Naive thymus-derived CD8-positive, alpha-beta T cell (primary cell): ENCODE measurements around the gene KAZN. TPM values are rescaled to one million over a fixed set of nuclear protein-coding genes. Genes with fewer than 3 reads are reported as not detected.

ENCODE experiments used
- ATAC-seq, 2 donors: fragments of 150-1000 bp; cut with Tn5 transposase in 1 of 2; sonication (Bioruptor Pico), chemical (Tn5 transposase) in 1 of 2; 1 replicate in 1 of 2; 2 replicates in 1 of 2; pipeline ENCODE4 v1.10.0; 2021; ENCODE audit warnings: mild to moderate bottlenecking in 2 of 2, moderate library complexity in 2 of 2
- POLR2A ChIA-PET: fragments of 350-600 bp; sonication (Branson Sonifier 250); formaldehyde crosslinking; loops from one replicate; lab custom pipeline; 2021; ENCODE audit warnings: antibody characterized with exemption; lab: Charles Lee
- DNase-seq, 10 donors: peaks; one replicate each; pipeline versions ENCODE4 v3.0.0 to v3.0.0-alpha.2; 2020 to 2022
- H3K27ac Mint-ChIP-seq, 10 donors: one replicate each; pipeline ENCODE4 v1.8.0; 2020 to 2022; ENCODE audit warnings: mild to moderate bottlenecking in 10 of 10, mixed read lengths in 10 of 10, moderate library complexity in 4 of 10, inconsistent platforms in 1 of 10
- H3K27me3 Mint-ChIP-seq, 5 donors: one replicate each; pipeline ENCODE4 v1.8.0; 2021 to 2022; ENCODE audit warnings: mixed read lengths in 5 of 5
- H3K36me3 Mint-ChIP-seq, 3 donors: one replicate each; pipeline ENCODE4 v1.8.0; 2020 to 2022; ENCODE audit warnings: mixed read lengths in 3 of 3, mild to moderate bottlenecking in 2 of 3, inconsistent platforms in 1 of 3
- H3K4me1 Mint-ChIP-seq, 4 donors: one replicate each; pipeline ENCODE4 v1.8.0; 2021 to 2022; ENCODE audit warnings: mixed read lengths in 4 of 4
- H3K4me3 Mint-ChIP-seq, 10 donors: one replicate each; pipeline ENCODE4 v1.8.0; 2020 to 2022; ENCODE audit warnings: mild to moderate bottlenecking in 10 of 10, mixed read lengths in 10 of 10, moderate library complexity in 6 of 10, inconsistent platforms in 1 of 10
- H3K9me3 Mint-ChIP-seq, 9 donors: one replicate each; pipeline ENCODE4 v1.8.0; 2020 to 2022; ENCODE audit warnings: mixed read lengths in 9 of 9, mild to moderate bottlenecking in 3 of 9, inconsistent platforms in 1 of 9, moderate library complexity in 1 of 9
- polyA plus RNA-seq, 3 donors: library from polyadenylated mRNA; unstranded; fragments of 300-500 nt; fragmentation: Illumina TruSeq; gene quantifications; one replicate each; pipeline ENCODE4 v1.2.3, GENCODE V29; 2021
- total RNA-seq, 8 experiments: library from RNA in 2 of 8; stranded (reverse) in 2 of 8; gene quantifications; one replicate each; pipeline ENCODE4 v1.2.3 and lab custom pipeline; 2021 to 2026

KAZN gene
- total and polyA plus RNA-seq, 5 experiments from 2014 or later, result 0.02 to 0.63 (median 0.12) TPM; not detected in 1

- Mint-ChIP-seq H3K9me3 (no peaks in the 10 kb centered on the region), H3K4me1 (no peaks in the 10 kb centered on the region), H3K27ac (no peak overlapping the region), H3K36me3 (no peaks in the 10 kb centered on the region), H3K27me3 (peaks cover 0 to 9% (median 6%) of the 10 kb centered on the region in 5 donors), H3K4me3 (no peak overlapping the region)
- POLR2A ChIA-PET, result interaction anchor here (0.6 kb wide), 1 partner anchor 20 kb away, joined by 3 read pairs; no protein-coding TSS in a partner anchor
- DNase-seq (no peak), ATAC-seq (no peak)
These were observed 514.7 kb downstream of the KAZN start for GRCh38 chr1:15113146-15113545.

- no peak overlapping the region for H3K27ac Mint-ChIP-seq
- peaks cover 2 to 17% (median 9%) of the 10 kb centered on the region in 5 donors for H3K27me3 Mint-ChIP-seq
- DNase-seq, result no peak
- ATAC-seq, result no peak
- H3K4me1 Mint-ChIP-seq, result no peaks in the 10 kb centered on the region
- no peak overlapping the region for H3K4me3 Mint-ChIP-seq
- H3K9me3 Mint-ChIP-seq, result no peaks in the 10 kb centered on the region
- H3K36me3 Mint-ChIP-seq, result no peaks in the 10 kb centered on the region
- POLR2A ChIA-PET, result no interaction called here
These were observed 516.4 kb downstream of the KAZN start for GRCh38 chr1:15114884-15115283.

- Mint-ChIP-seq H3K27me3 (peaks cover 2 to 21% (median 9%) of the 10 kb centered on the region in 5 donors), H3K27ac (no peak overlapping the region), H3K36me3 (no peaks in the 10 kb centered on the region), H3K4me1 (no peaks in the 10 kb centered on the region), H3K9me3 (no peaks in the 10 kb centered on the region), H3K4me3 (no peak overlapping the region)
- DNase-seq (no peak), ATAC-seq (no peak)
- POLR2A ChIA-PET, result no interaction called here
These were observed 517.3 kb downstream of the KAZN start for GRCh38 chr1:15115542-15116330.

GRCh38 chr1:15116966-15117365, 518.5 kb downstream of the KAZN start:
- Mint-ChIP-seq H3K27ac (no peak overlapping the region), H3K4me3 (no peak overlapping the region), H3K27me3 (peaks cover 2 to 22% (median 9%) of the 10 kb centered on the region in 5 donors), H3K4me1 (no peaks in the 10 kb centered on the region), H3K9me3 (no peaks in the 10 kb centered on the region), H3K36me3 (no peaks in the 10 kb centered on the region)
- ATAC-seq, result no peak
- DNase-seq, result no peak
- POLR2A ChIA-PET, result no interaction called here

GRCh38 chr1:15117671-15118325, 519.3 kb downstream of the KAZN start:
- no peaks in the 10 kb centered on the region for H3K4me1 Mint-ChIP-seq
- ATAC-seq (no peak), DNase-seq (no peak)
- H3K4me3 Mint-ChIP-seq, result no peak overlapping the region
- POLR2A ChIA-PET, result no interaction called here
- H3K9me3 Mint-ChIP-seq, result no peaks in the 10 kb centered on the region
- H3K27ac Mint-ChIP-seq, result no peak overlapping the region
- peaks cover 2 to 22% (median 9%) of the 10 kb centered on the region in 5 donors for H3K27me3 Mint-ChIP-seq
- H3K36me3 Mint-ChIP-seq, result no peaks in the 10 kb centered on the region

DNA sequence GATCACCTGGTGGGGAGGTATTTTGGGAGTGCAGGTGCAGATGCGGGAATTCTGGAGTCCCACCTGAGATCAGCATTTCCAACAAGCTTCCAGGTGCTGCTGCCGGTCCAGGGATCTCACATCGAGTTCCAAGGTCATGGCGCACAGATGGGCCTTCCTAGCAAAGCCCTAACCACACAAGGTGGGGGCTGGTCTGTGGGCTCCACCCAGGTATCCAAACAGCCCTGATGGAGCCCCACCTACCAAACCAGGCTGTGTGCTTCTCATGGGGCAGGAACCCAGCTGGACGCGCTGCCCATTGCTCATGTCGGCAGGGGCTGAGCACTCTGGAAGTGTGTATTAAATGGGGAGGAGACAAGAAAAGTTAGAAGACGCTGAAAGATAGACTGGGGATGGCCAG, 520.1 kb downstream of the KAZN start:
- Mint-ChIP-seq H3K4me1 (no peaks in the 10 kb centered on the region), H3K27me3 (peaks cover 2 to 22% (median 9%) of the 10 kb centered on the region in 5 donors), H3K36me3 (no peaks in the 10 kb centered on the region), H3K27ac (peak overlapping the region in 1 of 10 donors; percentile 44), H3K4me3 (no peak overlapping the region), H3K9me3 (no peaks in the 10 kb centered on the region)
- no peak for DNase-seq
- ATAC-seq, result no peak
- POLR2A ChIA-PET, result no interaction called here

GRCh38 chr1:15120251-15120945, 521.9 kb downstream of the KAZN start:
- H3K4me3 Mint-ChIP-seq, result no peak overlapping the region
- no peaks in the 10 kb centered on the region for H3K9me3 Mint-ChIP-seq
- H3K27ac Mint-ChIP-seq, result no peak overlapping the region
- DNase-seq (no peak), ATAC-seq (no peak)
- POLR2A ChIA-PET, result no interaction called here
- H3K36me3 Mint-ChIP-seq, result no peaks in the 10 kb centered on the region
- H3K4me1 Mint-ChIP-seq, result no peaks in the 10 kb centered on the region
- H3K27me3 Mint-ChIP-seq, result peaks cover 0 to 16% (median 5%) of the 10 kb centered on the region in 5 donors

- no peak for ATAC-seq
- Mint-ChIP-seq H3K4me1 (no peaks in the 10 kb centered on the region), H3K9me3 (no peaks in the 10 kb centered on the region), H3K36me3 (no peaks in the 10 kb centered on the region), H3K27ac (no peak overlapping the region), H3K27me3 (peaks cover 0 to 13% (median 5%) of the 10 kb centered on the region in 5 donors), H3K4me3 (no peak overlapping the region)
- DNase-seq, result no peak
- POLR2A ChIA-PET, result no interaction called here
These were observed 523.8 kb downstream of the KAZN start for GRCh38 chr1:15122331-15122730.

DNA sequence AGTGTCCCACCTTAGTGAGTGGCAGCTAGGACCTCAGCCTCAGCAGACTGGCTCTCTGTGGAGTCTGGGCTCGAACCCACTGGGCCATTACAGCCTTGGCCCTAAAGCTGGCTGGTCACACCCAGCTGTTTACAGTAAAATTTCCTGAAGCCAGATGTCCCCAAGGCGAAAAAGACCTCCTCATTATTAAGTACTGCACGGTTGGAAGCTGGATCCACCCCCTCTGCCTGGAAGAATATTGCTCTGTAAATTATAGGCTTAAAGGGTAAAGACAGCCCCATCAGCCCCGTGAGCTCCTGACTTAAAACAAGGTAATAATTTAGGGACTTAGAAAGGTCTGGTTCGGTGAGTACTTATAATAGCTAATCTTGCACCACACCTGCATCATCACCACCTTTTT, 524.8 kb downstream of the KAZN start:
- no peaks in the 10 kb centered on the region for H3K36me3 Mint-ChIP-seq
- no peak overlapping the region for H3K27ac Mint-ChIP-seq
- no peaks in the 10 kb centered on the region for H3K4me1 Mint-ChIP-seq
- POLR2A ChIA-PET, result no interaction called here
- no peaks in the 10 kb centered on the region for H3K9me3 Mint-ChIP-seq
- peaks cover 0 to 13% (median 5%) of the 10 kb centered on the region in 5 donors for H3K27me3 Mint-ChIP-seq
- no peak for DNase-seq
- ATAC-seq, result no peak
- H3K4me3 Mint-ChIP-seq, result no peak overlapping the region

- no peaks in the 10 kb centered on the region for H3K9me3 Mint-ChIP-seq
- DNase-seq, result no peak
- no peak overlapping the region for H3K4me3 Mint-ChIP-seq
- H3K4me1 Mint-ChIP-seq, result no peaks in the 10 kb centered on the region
- H3K27ac Mint-ChIP-seq, result no peak overlapping the region
- H3K27me3 Mint-ChIP-seq, result peaks cover 0 to 8% (median 5%) of the 10 kb centered on the region in 5 donors
- POLR2A ChIA-PET, result no interaction called here
- no peaks in the 10 kb centered on the region for H3K36me3 Mint-ChIP-seq
- no peak for ATAC-seq
These were observed 525.4 kb downstream of the KAZN start for GRCh38 chr1:15123925-15124324.

- POLR2A ChIA-PET, result no interaction called here
- Mint-ChIP-seq H3K9me3 (no peaks in the 10 kb centered on the region), H3K4me1 (no peaks in the 10 kb centered on the region), H3K27me3 (peaks cover 0 to 6% (median 2%) of the 10 kb centered on the region in 5 donors), H3K36me3 (no peaks in the 10 kb centered on the region), H3K27ac (no peak overlapping the region), H3K4me3 (no peak overlapping the region)
- no peak for ATAC-seq
- DNase-seq, result no peak
These were observed 526.0 kb downstream of the KAZN start for GRCh38 chr1:15124362-15125100.

- DNase-seq, result no peak
- Mint-ChIP-seq H3K9me3 (peaks cover 0 to 2% (median 0%) of the 10 kb centered on the region in 9 donors), H3K4me1 (no peaks in the 10 kb centered on the region), H3K36me3 (no peaks in the 10 kb centered on the region), H3K4me3 (no peak overlapping the region), H3K27me3 (peaks cover 0 to 6% (median 2%) of the 10 kb centered on the region in 5 donors), H3K27ac (no peak overlapping the region)
- POLR2A ChIA-PET, result no interaction called here
- no peak for ATAC-seq
These were observed 526.7 kb downstream of the KAZN start for GRCh38 chr1:15125101-15125745.
